Right lobe of liver (tissue), 6 donors: ENCODE data around the gene BABAM1. TPM values are rescaled to one million over a fixed set of nuclear protein-coding genes. Genes with fewer than 3 reads are reported as not detected.

Source experiments
- ATAC-seq, 4 donors: fragments of 200-7000 bp; cut with Tn5 transposase; one replicate each; pipeline ENCODE4 v1.9.1; 2020; ENCODE audit warnings: mild to moderate bottlenecking in 4 of 4, moderate library complexity in 4 of 4
- DNase-seq, 3 donors: peaks; one replicate each; pipeline ENCODE4 v3.0.0-alpha.2; 2020
- H3K27ac ChIP-seq, 3 donors: fragments of 200-600 bp; one replicate each; pipeline ENCODE4 v1.8.0; 2022
- H3K27me3 ChIP-seq, 2 donors: fragments of 200-600 bp; one replicate each; pipeline ENCODE4 v1.8.0; 2022
- H3K36me3 ChIP-seq, 4 donors: fragments of 200-600 bp; sonication (generic) in 1 of 4; one replicate each; pipeline versions ENCODE4 v1.5.1 to v1.8.0; 2017 to 2022; ENCODE audit warnings: control low read depth in 1 of 4
- H3K4me1 ChIP-seq, 4 donors: fragments of 200-600 bp; sonication (generic) in 1 of 4; one replicate each; pipeline versions ENCODE4 v1.5.1 to v1.8.0; 2017 to 2022; ENCODE audit warnings: control low read depth in 1 of 4
- H3K4me3 ChIP-seq, 3 donors: fragments of 200-600 bp; one replicate each; pipeline ENCODE4 v1.8.0; 2022
- H3K9me3 ChIP-seq, 4 donors: fragments of 200-600 bp; sonication (generic) in 1 of 4; one replicate each; pipeline versions ENCODE4 v1.5.1 to v1.8.0; 2017 to 2022; ENCODE audit warnings: control low read depth in 1 of 4
- CTCF ChIP-seq, 4 donors: fragments of 200-600 bp in 3 of 4; fragments of 450-650 bp in 1 of 4; IDR thresholded peaks; one replicate each; pipeline versions ENCODE4 v1.5.1 to v1.8.0; 2016 to 2022; ENCODE audit warnings: antibody characterized with exemption in 4 of 4, mild to moderate bottlenecking in 2 of 4
- POLR2A ChIP-seq: fragments of 450-650 bp; IDR thresholded peaks from one replicate; pipeline ENCODE4 v1.6.1; 2017; ENCODE audit warnings: antibody characterized with exemption, mild to moderate bottlenecking
- WGBS: methylation state at CpG from one replicate; pipeline ENCODE4 v1.1.6; 2018; ENCODE audit warnings: low coverage, low lambda C conversion rate; ENCODE audit not compliant: insufficient coverage; ENCODE audit errors: missing lambda C conversion rate; 5-methylcytosine and 5-hydroxymethylcytosine counted together
- intact Hi-C, 2 donors: fragments of 100-400 bp; cut with DNase I; formaldehyde crosslinking; loops; one replicate each; pipeline versions ENCODE4 v1.11.2 to v1.14.1; 2022
- total RNA-seq, 6 experiments: library from RNA; depleted of rRNA in 2 of 6; stranded (reverse); fragments of >200 nt in 2 of 6; fragmentation: NEBNext Ultra II Directional in 3 of 6; extraction: Animal tissue kit (Norgen Biotek cat#: 25700) in 3 of 6; gene quantifications; one replicate each; pipeline versions ENCODE4 v1.1.0 to v1.2.4, GENCODE V29; 2016 to 2023
- donor health status: DM: no; HTN: yes; CAD: no.
- donor health status: DM: no; HTN: no; CAD: no.
- donor health status: DM: no; HTN: no; CAD: no.
- donor health status: DM: no; HTN: yes; CAD: no.
- donor health status: DM: no; HTN: yes; CAD: no.

Gene BABAM1
- total RNA-seq, 6 experiments from 2014 or later: 29.2 to 51.3 (median 37.9) TPM

GRCh38 chr19:17319473-17320238 is 52.4 kb downstream of the BABAM1 start:
- no peaks in the 10 kb centered on the region for H3K9me3 ChIP-seq

GRCh38 chr19:17320435-17320834 is 53.2 kb downstream of the BABAM1 start:
- DNase-seq (no peak), ATAC-seq (no peak)
- peaks cover 0 to 23% (median 8%) of the 10 kb centered on the region in 4 donors for H3K36me3 ChIP-seq
- WGBS: no CpG with 5 or more reads among the region's 11 CpGs
- no peaks in the 10 kb centered on the region for H3K9me3 ChIP-seq
- H3K4me3 ChIP-seq: no peak overlapping the region
- intact Hi-C loops: no loop called here
- H3K27ac ChIP-seq: no peak overlapping the region
- TF ChIP-seq CTCF (IDR thresholded peaks at IDR 0.05) (no peak), POLR2A (no peak)
- peaks cover 0 to 5% (median 2%) of the 10 kb centered on the region in 4 donors for H3K4me1 ChIP-seq
- no peaks in the 10 kb centered on the region for H3K27me3 ChIP-seq

More at GRCh38 chr19:17319473-17320238, 52.4 kb downstream of the BABAM1 start:
- intact Hi-C loops: no loop called here
- H3K27me3 ChIP-seq: no peaks in the 10 kb centered on the region
- DNase-seq (no peak), ATAC-seq (no peak)
- peaks cover 0 to 27% (median 10%) of the 10 kb centered on the region in 4 donors for H3K36me3 ChIP-seq
- no peaks in the 10 kb centered on the region for H3K4me1 ChIP-seq
- TF ChIP-seq POLR2A: no peak
- no peak for TF ChIP-seq CTCF (IDR thresholded peaks at IDR 0.05)
- H3K4me3 ChIP-seq: no peak overlapping the region
- H3K27ac ChIP-seq: no peak overlapping the region
- WGBS: 85% methylated on average over 16 of the region's 40 CpGs

- no peak for TF ChIP-seq CTCF (IDR thresholded peaks at IDR 0.05)
- no peak for TF ChIP-seq POLR2A
- intact Hi-C loops: no loop called here
- Histone ChIP-seq H3K27ac (no peak overlapping the region), H3K4me3 (no peak overlapping the region), H3K27me3 (no peaks in the 10 kb centered on the region), H3K9me3 (no peaks in the 10 kb centered on the region), H3K4me1 (peaks cover 0 to 19% (median 9%) of the 10 kb centered on the region in 4 donors), H3K36me3 (peaks cover 0 to 16% (median 6%) of the 10 kb centered on the region in 4 donors)
- 100% methylated on average over 3 of the region's 19 CpGs for WGBS
- ATAC-seq (no peak), DNase-seq (no peak)
Measured at GRCh38 chr19:17321655-17322489, 54.6 kb downstream of the BABAM1 start.

DNA sequence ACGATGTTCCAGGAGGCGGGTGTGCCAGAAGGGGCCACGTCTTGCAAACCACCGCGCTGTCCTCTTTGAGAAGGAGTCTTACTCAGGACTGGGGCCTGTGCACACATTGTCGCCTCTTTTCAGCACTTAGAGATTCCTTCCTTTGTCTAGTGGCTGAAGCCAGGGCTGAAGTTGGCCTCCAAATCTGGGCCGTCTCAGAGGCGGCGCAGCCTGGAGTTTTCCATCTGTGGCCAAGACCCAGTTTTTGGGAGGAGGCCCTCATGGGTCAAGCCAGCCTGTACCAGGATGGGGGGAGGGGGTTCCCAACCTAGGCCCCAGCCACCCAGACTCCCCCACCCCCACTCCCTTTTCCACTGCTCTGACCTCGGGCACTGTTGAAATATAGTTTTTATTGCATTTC is 55.6 kb downstream of the BABAM1 start:
- DNase-seq (no peak), ATAC-seq (no peak)
- no peak overlapping the region for H3K4me3 ChIP-seq
- H3K9me3 ChIP-seq: no peaks in the 10 kb centered on the region
- H3K27ac ChIP-seq: no peak overlapping the region
- H3K4me1 ChIP-seq: peaks cover 0 to 20% (median 9%) of the 10 kb centered on the region in 4 donors
- intact Hi-C loops: no loop called here
- H3K36me3 ChIP-seq: peaks cover 0 to 16% (median 6%) of the 10 kb centered on the region in 4 donors
- H3K27me3 ChIP-seq: no peaks in the 10 kb centered on the region
- 75% methylated on average over 10 of the region's 10 CpGs for WGBS
- TF ChIP-seq POLR2A (no peak), CTCF (IDR thresholded peaks at IDR 0.05) (no peak)
